Measurements from ENCODE around the gene MLC1.

The MLC1 gene

DNA sequence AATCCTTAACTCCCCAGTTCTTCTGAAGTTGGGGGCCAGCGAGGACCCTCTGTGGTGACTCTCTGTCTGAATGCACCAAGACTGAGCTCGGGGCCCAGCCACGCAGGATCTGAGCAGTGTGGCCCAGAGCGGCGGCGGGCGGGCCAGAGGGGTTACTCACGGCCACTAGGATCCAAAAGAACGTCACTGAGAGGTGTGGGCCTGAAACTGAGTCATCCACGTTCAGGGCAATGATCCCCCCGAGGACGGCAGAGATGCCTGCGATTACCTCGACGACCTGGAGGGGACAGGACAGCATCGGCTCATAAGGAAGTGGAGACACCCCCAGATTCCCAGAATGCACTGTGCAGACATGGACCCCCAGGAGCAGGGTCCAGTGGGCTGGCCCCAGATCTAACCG is 11.2 kb downstream of the MLC1 start:
- no peak overlapping the region for H3K27ac Mint-ChIP-seq
- no peaks in the 10 kb centered on the region for H3K4me1 Mint-ChIP-seq (ENCODE audit: low read depth)
- H3K9me3 Mint-ChIP-seq (ENCODE audit: low read depth), result no peaks in the 10 kb centered on the region
- H3K4me3 Mint-ChIP-seq, result no peak overlapping the region
- no peaks in the 10 kb centered on the region for H3K36me3 Mint-ChIP-seq
- H3K27me3 Mint-ChIP-seq, result no peaks in the 10 kb centered on the region

DNA sequence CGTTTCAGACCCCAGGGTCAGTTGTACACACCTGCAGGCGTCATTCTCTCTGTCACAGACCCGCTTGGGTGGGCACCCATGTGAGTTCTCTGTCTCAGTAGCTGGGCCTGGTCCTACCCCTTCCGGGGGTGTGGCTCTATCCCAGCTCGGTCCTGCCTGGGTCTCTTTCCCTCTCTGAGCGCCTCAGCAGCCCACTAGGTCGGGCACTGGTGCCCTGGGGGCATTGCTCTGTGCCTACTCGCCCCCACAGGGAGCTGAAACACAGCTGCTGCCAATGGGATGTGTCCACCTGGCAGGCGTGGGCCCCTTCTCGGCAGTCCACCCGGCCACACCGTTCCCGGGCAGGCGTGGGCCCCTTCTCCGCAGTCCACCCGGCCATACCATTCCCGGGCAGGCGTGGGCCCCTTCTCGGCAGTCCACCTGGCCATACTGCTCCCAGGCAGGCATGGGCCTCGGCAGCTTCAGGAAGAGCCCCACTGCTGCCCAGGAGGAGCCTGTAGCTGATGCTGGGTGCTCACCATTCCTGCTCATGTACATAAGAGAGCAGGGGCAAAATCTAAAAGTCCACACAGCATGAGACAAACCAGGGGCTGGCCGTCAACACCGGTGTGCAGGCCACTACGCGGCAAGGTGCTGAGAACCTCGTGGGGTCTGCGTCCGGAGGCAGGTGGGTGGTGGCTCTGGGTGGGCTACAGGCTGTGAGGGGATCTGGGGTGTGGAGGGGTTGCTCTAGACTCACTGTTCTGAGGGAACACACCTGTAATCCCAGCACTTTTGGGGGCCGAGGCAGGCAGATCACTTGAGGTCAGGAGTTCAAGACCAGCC is 12.3 kb downstream of the MLC1 start:
- H3K27me3 Mint-ChIP-seq, result no peaks in the 10 kb centered on the region
- no peak overlapping the region for H3K4me3 Mint-ChIP-seq
- H3K36me3 Mint-ChIP-seq, result no peaks in the 10 kb centered on the region
- no peak overlapping the region for H3K27ac Mint-ChIP-seq
- no peaks in the 10 kb centered on the region for H3K4me1 Mint-ChIP-seq (ENCODE audit: low read depth)
- no peaks in the 10 kb centered on the region for H3K9me3 Mint-ChIP-seq (ENCODE audit: low read depth)

DNA sequence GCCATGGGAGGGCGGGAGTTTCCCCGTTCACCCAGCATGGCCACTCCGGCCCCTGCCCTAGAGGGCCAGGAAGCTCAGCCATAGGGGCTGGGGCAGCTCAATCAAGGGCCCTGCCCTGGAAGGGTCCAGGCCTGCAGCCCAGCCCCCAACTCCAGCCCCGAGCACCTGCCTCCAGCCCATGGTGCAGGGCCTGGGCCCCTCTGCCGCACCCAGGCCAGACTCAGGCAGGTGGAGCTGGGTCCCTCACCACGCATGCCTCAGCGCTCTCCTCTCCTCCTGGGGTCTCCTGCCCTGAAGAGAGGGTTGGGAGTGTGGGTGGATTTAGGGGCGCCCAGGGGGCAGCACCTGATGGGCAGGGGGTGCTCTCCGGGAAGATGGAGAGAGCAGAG is 13.1 kb downstream of the MLC1 start:
- H3K27ac Mint-ChIP-seq, result no peak overlapping the region
- H3K36me3 Mint-ChIP-seq, result no peaks in the 10 kb centered on the region
- H3K4me3 Mint-ChIP-seq, result no peak overlapping the region
- no peaks in the 10 kb centered on the region for H3K4me1 Mint-ChIP-seq (ENCODE audit: low read depth)
- H3K27me3 Mint-ChIP-seq, result no peaks in the 10 kb centered on the region
- no peaks in the 10 kb centered on the region for H3K9me3 Mint-ChIP-seq (ENCODE audit: low read depth)

DNA sequence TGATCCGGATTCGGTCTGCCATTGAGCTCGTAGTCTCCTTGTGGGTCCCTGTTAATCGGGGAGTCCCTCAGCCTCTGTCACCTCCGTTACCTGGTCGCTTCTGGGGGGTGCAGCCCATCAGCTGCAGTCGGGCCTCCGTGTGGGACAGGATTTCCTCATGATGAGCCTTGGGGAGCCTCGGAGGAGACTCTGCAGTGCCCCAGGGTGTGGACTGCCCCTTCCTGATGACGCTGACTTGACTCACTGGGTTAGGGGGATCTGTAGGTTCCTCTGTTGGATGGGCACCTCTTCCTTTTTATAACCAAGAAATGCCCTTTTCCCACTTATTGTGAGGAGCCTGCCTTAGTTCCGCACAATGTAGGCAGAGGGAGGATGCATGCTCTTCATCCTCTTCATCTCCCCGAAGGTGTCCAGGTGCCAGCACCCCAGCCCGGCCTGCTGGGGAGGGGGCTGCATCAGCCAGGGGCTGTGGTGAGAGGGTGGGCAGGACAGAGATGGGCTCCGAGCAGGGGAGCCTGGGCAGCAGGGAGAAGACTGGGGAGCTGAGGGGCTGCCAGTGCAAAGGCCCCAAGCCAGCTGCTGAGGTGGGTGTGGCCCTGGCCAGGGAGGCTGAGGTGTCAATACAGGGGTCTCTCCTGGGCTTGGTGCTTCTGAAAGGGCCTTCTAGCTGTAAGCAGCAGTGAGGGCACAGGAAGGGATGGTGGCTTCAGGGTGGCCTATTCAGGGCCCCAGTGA is 13.6 kb downstream of the MLC1 start:
- H3K27me3 Mint-ChIP-seq, result no peaks in the 10 kb centered on the region
- H3K4me3 Mint-ChIP-seq, result no peak overlapping the region

GRCh38 chr22:50070366-50070765 is 14.9 kb downstream of the MLC1 start:
- no peak overlapping the region for H3K27ac Mint-ChIP-seq
- no peaks in the 10 kb centered on the region for H3K36me3 Mint-ChIP-seq
- H3K9me3 Mint-ChIP-seq (ENCODE audit: low read depth), result no peaks in the 10 kb centered on the region
- no peak overlapping the region for H3K4me3 Mint-ChIP-seq
- no peaks in the 10 kb centered on the region for H3K4me1 Mint-ChIP-seq (ENCODE audit: low read depth)
- no peaks in the 10 kb centered on the region for H3K27me3 Mint-ChIP-seq

More for the DNA sequence above, 13.6 kb downstream of the MLC1 start:
- H3K9me3 Mint-ChIP-seq (ENCODE audit: low read depth), result no peaks in the 10 kb centered on the region
- H3K27ac Mint-ChIP-seq, result no peak overlapping the region
- no peaks in the 10 kb centered on the region for H3K36me3 Mint-ChIP-seq
- H3K4me1 Mint-ChIP-seq (ENCODE audit: low read depth), result no peaks in the 10 kb centered on the region

- Mint-ChIP-seq H3K4me3 (no peak overlapping the region), H3K27me3 (no peaks in the 10 kb centered on the region), H3K36me3 (no peaks in the 10 kb centered on the region), H3K9me3 (ENCODE audit: low read depth) (no peaks in the 10 kb centered on the region), H3K27ac (no peak overlapping the region), H3K4me1 (ENCODE audit: low read depth) (no peaks in the 10 kb centered on the region)
Observed at GRCh38 chr22:50068096-50068495, 17.1 kb downstream of the MLC1 start.

GRCh38 chr22:50067244-50067643 is 18.0 kb downstream of the MLC1 start:
- Mint-ChIP-seq H3K27me3 (no peaks in the 10 kb centered on the region), H3K36me3 (no peaks in the 10 kb centered on the region), H3K27ac (no peak overlapping the region)

GRCh38 chr22:50064453-50064852 is 20.8 kb downstream of the MLC1 start:
- Mint-ChIP-seq H3K4me1 (ENCODE audit: low read depth) (no peaks in the 10 kb centered on the region), H3K27me3 (no peaks in the 10 kb centered on the region), H3K4me3 (no peak overlapping the region), H3K36me3 (no peaks in the 10 kb centered on the region), H3K27ac (no peak overlapping the region), H3K9me3 (ENCODE audit: low read depth) (no peaks in the 10 kb centered on the region)

More at GRCh38 chr22:50067244-50067643, 18.0 kb downstream of the MLC1 start:
- Mint-ChIP-seq H3K9me3 (ENCODE audit: low read depth) (no peaks in the 10 kb centered on the region), H3K4me3 (no peak overlapping the region), H3K4me1 (ENCODE audit: low read depth) (no peaks in the 10 kb centered on the region)

GRCh38 chr22:50063589-50064393 is 21.4 kb downstream of the MLC1 start:
- H3K27me3 Mint-ChIP-seq, result peaks cover 2% of the 10 kb centered on the region
- no peak overlapping the region for H3K27ac Mint-ChIP-seq

DNA sequence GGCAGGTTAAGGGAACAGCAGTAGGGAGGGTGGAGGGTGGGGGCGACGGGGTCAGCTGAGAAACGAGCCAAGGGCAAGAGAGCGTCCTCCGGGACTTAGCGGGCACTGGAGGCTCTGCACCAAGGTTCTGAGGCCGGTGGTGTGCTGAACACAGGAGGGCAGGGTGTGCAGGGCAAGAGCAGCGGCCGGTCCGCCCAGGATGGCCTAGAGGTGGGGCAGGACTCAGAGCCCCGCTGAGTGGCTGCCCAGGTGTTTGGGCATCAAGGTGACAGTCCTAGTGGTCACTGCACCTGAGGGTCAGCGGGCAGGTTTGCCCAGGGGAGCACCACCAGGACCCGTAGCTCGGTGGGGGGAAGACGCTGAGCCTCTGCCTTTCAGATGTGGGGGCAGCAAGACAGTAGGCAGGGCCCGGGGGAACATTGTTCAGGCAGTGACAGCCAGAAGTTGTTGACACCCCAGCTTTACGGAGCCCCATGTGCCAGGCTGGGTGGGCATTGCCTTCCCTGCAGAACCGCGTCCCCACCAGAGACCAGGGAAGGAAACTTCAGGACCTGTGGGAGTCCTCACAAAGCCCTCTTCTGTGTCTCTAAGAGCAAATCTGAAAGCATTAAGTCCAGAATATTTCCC is 22.6 kb downstream of the MLC1 start:
- H3K27me3 Mint-ChIP-seq, result peaks cover 2% of the 10 kb centered on the region
- H3K9me3 Mint-ChIP-seq (ENCODE audit: low read depth), result no peaks in the 10 kb centered on the region
- H3K4me3 Mint-ChIP-seq, result no peak overlapping the region

More at GRCh38 chr22:50063589-50064393, 21.4 kb downstream of the MLC1 start:
- Mint-ChIP-seq H3K9me3 (ENCODE audit: low read depth) (no peaks in the 10 kb centered on the region), H3K4me3 (no peak overlapping the region), H3K36me3 (no peaks in the 10 kb centered on the region), H3K4me1 (ENCODE audit: low read depth) (peaks cover 2% of the 10 kb centered on the region)

DNA sequence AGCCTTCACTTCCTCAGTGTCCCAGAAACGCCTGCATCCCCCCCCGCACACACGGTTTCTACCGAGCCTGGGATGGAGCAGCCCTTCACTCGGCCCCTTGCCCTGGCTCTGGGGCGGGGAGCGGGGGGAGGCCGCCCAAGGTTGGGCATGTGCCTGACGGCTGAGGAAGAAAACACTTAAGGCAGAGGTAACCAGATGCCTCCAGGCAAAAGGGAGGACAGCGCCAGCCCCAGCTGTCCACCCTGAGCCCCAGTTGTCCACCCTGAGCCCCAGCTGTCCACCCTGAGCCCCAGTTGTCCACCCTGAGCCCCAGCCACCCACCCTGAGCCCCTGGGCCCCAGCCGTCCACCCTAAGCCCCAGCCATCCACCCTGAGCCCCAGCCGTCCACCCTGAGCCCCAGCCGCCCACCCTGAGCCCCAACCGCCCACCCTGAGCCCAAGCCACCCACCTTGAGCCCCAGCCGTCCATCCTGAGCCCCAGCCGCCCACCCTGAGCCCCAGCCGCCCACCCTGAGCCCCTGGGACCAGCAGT is 23.3 kb downstream of the MLC1 start:
- H3K4me1 Mint-ChIP-seq (ENCODE audit: low read depth), result peaks cover 2% of the 10 kb centered on the region
- H3K27me3 Mint-ChIP-seq, result peaks cover 2% of the 10 kb centered on the region
- no peaks in the 10 kb centered on the region for H3K36me3 Mint-ChIP-seq
- H3K9me3 Mint-ChIP-seq (ENCODE audit: low read depth), result no peaks in the 10 kb centered on the region
- no peak overlapping the region for H3K27ac Mint-ChIP-seq
- H3K4me3 Mint-ChIP-seq, result no peak overlapping the region

More for the DNA sequence above, 22.6 kb downstream of the MLC1 start:
- Mint-ChIP-seq H3K36me3 (no peaks in the 10 kb centered on the region), H3K27ac (no peak overlapping the region), H3K4me1 (ENCODE audit: low read depth) (peaks cover 2% of the 10 kb centered on the region)

- no peak overlapping the region for H3K27ac Mint-ChIP-seq
- no peaks in the 10 kb centered on the region for H3K36me3 Mint-ChIP-seq
- peaks cover 2% of the 10 kb centered on the region for H3K4me1 Mint-ChIP-seq (ENCODE audit: low read depth)
- peaks cover 2% of the 10 kb centered on the region for H3K27me3 Mint-ChIP-seq
- no peaks in the 10 kb centered on the region for H3K9me3 Mint-ChIP-seq (ENCODE audit: low read depth)
- H3K4me3 Mint-ChIP-seq, result no peak overlapping the region
Observed at GRCh38 chr22:50061141-50061823, 23.9 kb downstream of the MLC1 start.

- Mint-ChIP-seq H3K4me3 (no peak overlapping the region), H3K27ac (no peak overlapping the region), H3K4me1 (ENCODE audit: low read depth) (peaks cover 2% of the 10 kb centered on the region), H3K9me3 (ENCODE audit: low read depth) (no peaks in the 10 kb centered on the region), H3K36me3 (no peaks in the 10 kb centered on the region), H3K27me3 (peaks cover 3% of the 10 kb centered on the region)
Observed at GRCh38 chr22:50060441-50061140, 24.6 kb downstream of the MLC1 start.
